H1 (cell line): ENCODE measurements around the gene SF3B1. TPM values are rescaled to one million over a fixed set of nuclear protein-coding genes. Genes with fewer than 3 reads are reported as not detected.

ENCODE experiments used
- CTCF ChIA-PET: fragments of 300-600 bp; sonication (Branson Sonifier 250); formaldehyde crosslinking; loops from one replicate; lab custom pipeline; 2021; ENCODE audit not compliant: partially characterized antibody; lab: Charles Lee
- POLR2A ChIA-PET: fragments of 300-600 bp; sonication (Branson Sonifier 250); formaldehyde crosslinking; loops from one replicate; lab custom pipeline; 2021; ENCODE audit warnings: inconsistent platforms; ENCODE audit not compliant: partially characterized antibody; lab: Charles Lee
- DNase-seq, 2 experiments: peaks; one replicate each; pipeline versions ENCODE4 v3.0.0 to v3.0.0-alpha.2; 2010 to 2022; ENCODE audit warnings: low spot score in 2 of 2, low read depth in 1 of 2, mixed read lengths in 1 of 2
- FAIRE-seq: peaks from 2 replicates; lab custom pipeline; 2011; peaks lifted over from hg19 to GRCh38; lab: Jason Lieb, UNC
- H2AFZ ChIP-seq: 2 replicates; pipeline ENCODE4 v1.8.1; 2012; ENCODE audit warnings: low read length, inconsistent platforms
- H2AK5ac ChIP-seq: 2 replicates; pipeline ENCODE4 v1.6.1; 2013; ENCODE audit warnings: low read depth, low read length
- H2BK120ac ChIP-seq: replicated peaks from 2 replicates; pipeline ENCODE3; 2013; ENCODE audit warnings: low read depth, low read length, inconsistent platforms
- H2BK12ac ChIP-seq: 2 replicates; pipeline ENCODE4 v1.6.1; 2013; ENCODE audit warnings: low read depth, low read length
- H2BK15ac ChIP-seq: 2 replicates; pipeline ENCODE4 v1.6.1; 2013; ENCODE audit warnings: low read length
- H2BK20ac ChIP-seq: 2 replicates; pipeline ENCODE4 v1.6.1; 2013; ENCODE audit warnings: low read length
- H2BK5ac ChIP-seq: 2 replicates; pipeline ENCODE4 v1.6.1; 2013; ENCODE audit warnings: low read depth, low read length
- H3K14ac ChIP-seq: 2 replicates; pipeline ENCODE4 v1.6.1; 2013; ENCODE audit warnings: inconsistent platforms; ENCODE audit not compliant: insufficient read length
- H3K18ac ChIP-seq: 2 replicates; pipeline ENCODE4 v1.6.1; 2013; ENCODE audit warnings: low read length; ENCODE audit errors: extremely low read depth
- H3K23ac ChIP-seq: 2 replicates; pipeline ENCODE4 v1.6.1; 2013; ENCODE audit warnings: inconsistent platforms; ENCODE audit not compliant: insufficient read length
- H3K23me2 ChIP-seq: 2 replicates; pipeline ENCODE4 v1.6.1; 2013; ENCODE audit warnings: low read depth, low read length
- H3K27ac ChIP-seq: 2 replicates; pipeline ENCODE4 v1.6.1; 2011; ENCODE audit warnings: low read depth, low read length, inconsistent platforms
- H3K27me3 ChIP-seq, 4 experiments: replicated peaks in 1 of 4; 1 replicate in 1 of 4; 2 replicates in 3 of 4; pipeline versions ENCODE4 v1.6.1 to v1.8.1; 2011 to 2013; ENCODE audit warnings: low read length in 3 of 4, mild to moderate bottlenecking in 3 of 4, inconsistent platforms in 2 of 4, mixed read lengths in 2 of 4, moderate library complexity in 1 of 4; ENCODE audit not compliant: control insufficient read depth in 3 of 4, insufficient read depth in 3 of 4; ENCODE audit errors: extremely low read depth in 1 of 4
- H3K36me3 ChIP-seq, 4 experiments: 2 replicates each; pipeline versions ENCODE4 v1.6.1 to v1.8.1; 2011 to 2013; ENCODE audit warnings: mild to moderate bottlenecking in 4 of 4, low read length in 3 of 4, moderate library complexity in 2 of 4, control low read depth in 1 of 4, inconsistent platforms in 1 of 4; ENCODE audit not compliant: insufficient read depth in 4 of 4, control insufficient read depth in 2 of 4
- H3K4ac ChIP-seq: replicated peaks from 2 replicates; pipeline ENCODE3; 2013; ENCODE audit warnings: low read length, low read depth, mixed read lengths, inconsistent platforms; ENCODE audit not compliant: insufficient read length
- H3K4me1 ChIP-seq, 4 experiments: replicated peaks in 1 of 4; 1 replicate in 1 of 4; 2 replicates in 3 of 4; pipeline versions ENCODE4 v1.6.1 to v1.8.1; 2011 to 2013; ENCODE audit warnings: low read length in 3 of 4, inconsistent platforms in 2 of 4, mixed read lengths in 1 of 4; ENCODE audit not compliant: insufficient read depth in 4 of 4, control insufficient read depth in 3 of 4
- H3K4me2 ChIP-seq, 2 experiments: 2 replicates each; pipeline versions ENCODE4 v1.6.1 to v1.8.1; 2011 to 2013; ENCODE audit warnings: low read depth in 2 of 2, low read length in 2 of 2, control low read depth in 1 of 2, inconsistent platforms in 1 of 2, mild to moderate bottlenecking in 1 of 2; ENCODE audit not compliant: insufficient read depth in 1 of 2
- H3K4me3 ChIP-seq, 4 experiments: fragments of 200-600, 300-600 bp in 1 of 4; sonication (generic), shearing (Covaris generic), sonication (Bioruptor Twin) in 1 of 4; 2 replicates each; pipeline versions ENCODE4 v1.5.1 to v1.8.1; 2011 to 2016; ENCODE audit warnings: low read length in 4 of 4, low read depth in 3 of 4, control low read depth in 2 of 4, inconsistent platforms in 2 of 4, mild to moderate bottlenecking in 2 of 4, mixed read lengths in 1 of 4, moderate library complexity in 1 of 4; ENCODE audit not compliant: insufficient read depth in 2 of 4; ENCODE audit errors: extremely low read depth in 1 of 4
- H3K56ac ChIP-seq: replicated peaks from 2 replicates; pipeline ENCODE3; 2013; ENCODE audit warnings: low read depth, mild to moderate bottlenecking, mixed read lengths, low read length, inconsistent platforms; ENCODE audit not compliant: insufficient read length
- H3K79me1 ChIP-seq: 2 replicates; pipeline ENCODE4 v1.6.1; 2013; ENCODE audit warnings: low read depth, low read length, control low read depth
- H3K79me2 ChIP-seq, 2 experiments: 2 replicates each; pipeline versions ENCODE4 v1.6.1 to v1.8.1; 2012 to 2013; ENCODE audit warnings: low read length in 2 of 2, mild to moderate bottlenecking in 2 of 2, inconsistent platforms in 1 of 2; ENCODE audit not compliant: insufficient read depth in 2 of 2, control insufficient read depth in 1 of 2
- H3K9ac ChIP-seq, 4 experiments: replicated peaks in 1 of 4; 1 replicate in 1 of 4; 2 replicates in 3 of 4; pipeline versions ENCODE4 v1.6.1 to v1.8.1; 2011 to 2013; ENCODE audit warnings: low read depth in 3 of 4, low read length in 3 of 4, control low read depth in 2 of 4, mild to moderate bottlenecking in 2 of 4, moderate library complexity in 2 of 4, inconsistent platforms in 1 of 4; ENCODE audit errors: extremely low read depth in 1 of 4
- H3K9me3 ChIP-seq, 2 experiments: 2 replicates each; pipeline versions ENCODE4 v1.6.1 to v1.8.1; 2012 to 2013; ENCODE audit warnings: mild to moderate bottlenecking in 2 of 2, moderate library complexity in 2 of 2, control low read depth in 1 of 2, inconsistent platforms in 1 of 2, low read depth in 1 of 2, low read length in 1 of 2, mixed read lengths in 1 of 2; ENCODE audit not compliant: insufficient read depth in 2 of 2
- H4K20me1 ChIP-seq, 2 experiments: replicated peaks in 1 of 2; 2 replicates each; pipeline versions ENCODE3 to v1.8.1; 2011 to 2013; ENCODE audit warnings: inconsistent platforms in 2 of 2, low read length in 2 of 2, mild to moderate bottlenecking in 1 of 2; ENCODE audit not compliant: insufficient read depth in 2 of 2, control insufficient read depth in 1 of 2
- H4K5ac ChIP-seq: 2 replicates; pipeline ENCODE4 v1.6.1; 2013; ENCODE audit warnings: low read length, low read depth, mixed read lengths, inconsistent platforms; ENCODE audit not compliant: insufficient read length
- H4K8ac ChIP-seq: 2 replicates; pipeline ENCODE4 v1.8.0; 2013; ENCODE audit warnings: mild to moderate bottlenecking, moderate library complexity, low read length, inconsistent platforms; ENCODE audit not compliant: insufficient read depth; ENCODE audit errors: extremely low read depth
- H4K91ac ChIP-seq: replicated peaks from 2 replicates; pipeline ENCODE3; 2013; ENCODE audit warnings: low read length, mixed read lengths, inconsistent platforms; ENCODE audit not compliant: insufficient read length
- ATF2 ChIP-seq: IDR thresholded peaks from 2 replicates; pipeline ENCODE4 v1.6.1; 2012; ENCODE audit warnings: low read length, inconsistent platforms
- BCL11A ChIP-seq, 2 experiments: IDR thresholded peaks; one replicate each; pipeline ENCODE4 v1.6.1; 2011; ENCODE audit warnings: low read depth in 2 of 2, low read length in 2 of 2, mild to moderate bottlenecking in 2 of 2
- CTBP2 ChIP-seq: IDR thresholded peaks from 2 replicates; pipeline ENCODE4 v1.7.0; 2011; ENCODE audit warnings: borderline replicate concordance, mild to moderate bottlenecking, moderate library complexity, mixed read lengths, low read length; ENCODE audit not compliant: insufficient read depth, insufficient read length
- EGR1 ChIP-seq: IDR thresholded peaks from 2 replicates; pipeline ENCODE4 v1.6.1; 2011; ENCODE audit warnings: low read depth, low read length, borderline replicate concordance
- JUND ChIP-seq: IDR thresholded peaks from 2 replicates; pipeline ENCODE4 v1.6.1; 2011; ENCODE audit warnings: mild to moderate bottlenecking, improper control_type of control experiment, low read length
- NRF1 ChIP-seq: IDR thresholded peaks from 2 replicates; pipeline ENCODE4 v1.6.1; 2011; ENCODE audit warnings: mild to moderate bottlenecking, low read depth, low read length, improper control_type of control experiment
- SP1 ChIP-seq: IDR thresholded peaks from 2 replicates; pipeline ENCODE4 v1.6.1; 2011; ENCODE audit warnings: low read depth, low read length
- TAF1 ChIP-seq: IDR thresholded peaks from 2 replicates; pipeline ENCODE4 v1.6.1; 2011; ENCODE audit warnings: mild to moderate bottlenecking, low read depth, low read length
- TCF12 ChIP-seq: IDR thresholded peaks from 2 replicates; pipeline ENCODE4 v1.6.1; 2011; ENCODE audit warnings: low read depth, mild to moderate bottlenecking, low read length
- WGBS, 2 experiments: shearing (Covaris generic) in 1 of 2; methylation state at CpG; one replicate each; pipeline versions ENCODE4 v1.1.6 to v1.1.7; 2013 to 2015; ENCODE audit warnings: low lambda C conversion rate in 2 of 2, mixed read lengths in 2 of 2, inconsistent platforms in 1 of 2, low coverage in 1 of 2, missing lambda C conversion rate in 1 of 2; ENCODE audit not compliant: insufficient replicate concordance in 2 of 2, insufficient coverage in 1 of 2, insufficient read length in 1 of 2; ENCODE audit errors: extremely low coverage in 1 of 2, missing lambda C conversion rate in 1 of 2; 5-methylcytosine and 5-hydroxymethylcytosine counted together
- polyA plus RNA-seq, 7 experiments: library from polyadenylated mRNA; depleted of rRNA in 3 of 7; stranded (reverse) in 5 of 7; unstranded in 2 of 7; fragments of >200 nt in 5 of 7; fragments of 200-250 nt in 2 of 7; gene quantifications; 1 replicate in 5 of 7; 2 replicates in 1 of 7; 4 replicates in 1 of 7; pipeline versions ENCODE4 v1.2.1 to v1.2.3, GENCODE V29; 2011 to 2013; ENCODE audit warnings: missing spikeins in 2 of 7, mixed read lengths in 2 of 7
- total RNA-seq: library from RNA; stranded (reverse); fragmentation: NEBNext Ultra II Directional; extraction: Animal tissue kit (Norgen Biotek cat#: 25700); gene quantifications from 2 replicates; pipeline ENCODE4 v1.2.1, GENCODE V29; 2021
- TF ChIP-seq, protein P1 (sequence below), 3 experiments: IDR thresholded peaks; 1 replicate in 2 of 3; 2 replicates in 1 of 3; pipeline versions ENCODE4 v1.5.1 to v1.6.1; 2011; ENCODE audit warnings: low read length in 3 of 3, mild to moderate bottlenecking in 3 of 3, inconsistent platforms in 2 of 3, low read depth in 1 of 3, moderate library complexity in 1 of 3; ENCODE audit not compliant: insufficient read depth in 1 of 3; ENCODE audit errors: control extremely low read depth in 1 of 3

SF3B1 gene
- total and polyA plus RNA-seq, 2 of the 8 experiments (the other 6 are each of a cell fraction or from before 2014, with no cell fraction given), result 320 to 403 TPM

DNA sequence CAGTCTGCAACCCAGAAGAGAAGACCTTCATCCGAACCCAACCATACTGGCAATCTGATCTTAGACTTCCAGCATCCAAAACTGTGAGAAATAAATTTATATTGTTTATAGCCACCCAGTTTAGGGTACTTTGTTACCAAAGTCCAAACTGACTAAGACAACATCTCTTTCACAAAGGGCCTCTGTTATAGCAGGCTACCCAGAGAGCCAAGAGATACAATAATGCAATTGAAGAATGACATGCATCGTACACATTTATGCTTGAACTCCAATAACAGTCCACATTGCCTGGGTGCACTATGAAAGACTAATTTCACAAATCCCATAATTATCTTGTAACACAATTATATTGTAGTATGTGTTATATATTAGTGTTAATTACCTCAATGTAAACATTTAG is 85.1 kb downstream of the SF3B1 start:
- H3K36me3 ChIP-seq, result no peaks in the 10 kb centered on the region
- no peaks in the 10 kb centered on the region for H3K79me2 ChIP-seq
- H3K9ac ChIP-seq, result no peak overlapping the region
- H3K23ac ChIP-seq, result no peak overlapping the region
- H3K14ac ChIP-seq, result no peak overlapping the region
- no peak overlapping the region for H4K8ac ChIP-seq
- POLR2A ChIA-PET, result no interaction called here
- no peak overlapping the region for H3K27ac ChIP-seq
- FAIRE-seq (no peak), DNase-seq (no peak)
- no peak overlapping the region for H2AK5ac ChIP-seq
- CTCF ChIA-PET, result no interaction called here
- H3K9me3 ChIP-seq, result no peaks in the 10 kb centered on the region
- no peaks in the 10 kb centered on the region; a peak in 1 of 7 replicates for H3K27me3 ChIP-seq
- H3K4me2 ChIP-seq, result no peak overlapping the region
- H3K4me3 ChIP-seq, result no peak overlapping the region
- no peak overlapping the region for H2BK120ac ChIP-seq
- no peaks in the 10 kb centered on the region for H3K79me1 ChIP-seq
- no peak overlapping the region for H2BK5ac ChIP-seq
- no peak overlapping the region for H4K91ac ChIP-seq
- no peak overlapping the region for H2AFZ ChIP-seq
- no peaks in the 10 kb centered on the region for H3K4me1 ChIP-seq
- H3K56ac ChIP-seq, result no peak overlapping the region
- H3K23me2 ChIP-seq, result no peaks in the 10 kb centered on the region
- no peak overlapping the region for H4K5ac ChIP-seq
- no peak overlapping the region for H2BK15ac ChIP-seq
- no peak overlapping the region for H2BK20ac ChIP-seq
- H2BK12ac ChIP-seq, result no peak overlapping the region
- no peak overlapping the region for H3K18ac ChIP-seq
- H4K20me1 ChIP-seq, result no peaks in the 10 kb centered on the region
- H3K4ac ChIP-seq, result no peak overlapping the region
- whole genome bisulfite sequencing, 2 experiments, result 94% methylated on average over 2 of the region's 2 CpGs; no CpG with 5 or more reads in 1 of the 2 experiments
- TF ChIP-seq NRF1, result no peak
- no peak for TF ChIP-seq BCL11A (IDR thresholded peaks at IDR 0.05; ENCODE audit: low read depth in 2 of 2, low read length in 2 of 2)
- TF ChIP-seq TCF12, result no peak
- TF ChIP-seq CTBP2, result no peak
- no peak for TF ChIP-seq EGR1
- no peak for TF ChIP-seq SP1
- no peak for TF ChIP-seq JUND
- no peak for TF ChIP-seq TAF1
- TF ChIP-seq ATF2, result no peak
- TF ChIP-seq, protein P1, sequence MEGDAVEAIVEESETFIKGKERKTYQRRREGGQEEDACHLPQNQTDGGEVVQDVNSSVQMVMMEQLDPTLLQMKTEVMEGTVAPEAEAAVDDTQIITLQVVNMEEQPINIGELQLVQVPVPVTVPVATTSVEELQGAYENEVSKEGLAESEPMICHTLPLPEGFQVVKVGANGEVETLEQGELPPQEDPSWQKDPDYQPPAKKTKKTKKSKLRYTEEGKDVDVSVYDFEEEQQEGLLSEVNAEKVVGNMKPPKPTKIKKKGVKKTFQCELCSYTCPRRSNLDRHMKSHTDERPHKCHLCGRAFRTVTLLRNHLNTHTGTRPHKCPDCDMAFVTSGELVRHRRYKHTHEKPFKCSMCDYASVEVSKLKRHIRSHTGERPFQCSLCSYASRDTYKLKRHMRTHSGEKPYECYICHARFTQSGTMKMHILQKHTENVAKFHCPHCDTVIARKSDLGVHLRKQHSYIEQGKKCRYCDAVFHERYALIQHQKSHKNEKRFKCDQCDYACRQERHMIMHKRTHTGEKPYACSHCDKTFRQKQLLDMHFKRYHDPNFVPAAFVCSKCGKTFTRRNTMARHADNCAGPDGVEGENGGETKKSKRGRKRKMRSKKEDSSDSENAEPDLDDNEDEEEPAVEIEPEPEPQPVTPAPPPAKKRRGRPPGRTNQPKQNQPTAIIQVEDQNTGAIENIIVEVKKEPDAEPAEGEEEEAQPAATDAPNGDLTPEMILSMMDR (IDR thresholded peaks at IDR 0.05; ENCODE audit: control extremely low read depth in 1 of 3, insufficient read depth in 1 of 3, low read depth in 1 of 3, low read length in 3 of 3), result no peak
